ENCODE measurements around the gene ZNF84. TPM values are rescaled to one million over a fixed set of nuclear protein-coding genes. Genes with fewer than 3 reads are reported as not detected.

The ZNF84 gene
- total RNA-seq = 17.0 and 29.2 TPM in 2 replicates

GRCh38 chr12:133037207-133038005, at the start of gene ZNF84:
TSS of gene ZNF84 (plus strand) at chr12:133037509. CDS start at chr12:133041468, 3,959 bp downstream.

DNA sequence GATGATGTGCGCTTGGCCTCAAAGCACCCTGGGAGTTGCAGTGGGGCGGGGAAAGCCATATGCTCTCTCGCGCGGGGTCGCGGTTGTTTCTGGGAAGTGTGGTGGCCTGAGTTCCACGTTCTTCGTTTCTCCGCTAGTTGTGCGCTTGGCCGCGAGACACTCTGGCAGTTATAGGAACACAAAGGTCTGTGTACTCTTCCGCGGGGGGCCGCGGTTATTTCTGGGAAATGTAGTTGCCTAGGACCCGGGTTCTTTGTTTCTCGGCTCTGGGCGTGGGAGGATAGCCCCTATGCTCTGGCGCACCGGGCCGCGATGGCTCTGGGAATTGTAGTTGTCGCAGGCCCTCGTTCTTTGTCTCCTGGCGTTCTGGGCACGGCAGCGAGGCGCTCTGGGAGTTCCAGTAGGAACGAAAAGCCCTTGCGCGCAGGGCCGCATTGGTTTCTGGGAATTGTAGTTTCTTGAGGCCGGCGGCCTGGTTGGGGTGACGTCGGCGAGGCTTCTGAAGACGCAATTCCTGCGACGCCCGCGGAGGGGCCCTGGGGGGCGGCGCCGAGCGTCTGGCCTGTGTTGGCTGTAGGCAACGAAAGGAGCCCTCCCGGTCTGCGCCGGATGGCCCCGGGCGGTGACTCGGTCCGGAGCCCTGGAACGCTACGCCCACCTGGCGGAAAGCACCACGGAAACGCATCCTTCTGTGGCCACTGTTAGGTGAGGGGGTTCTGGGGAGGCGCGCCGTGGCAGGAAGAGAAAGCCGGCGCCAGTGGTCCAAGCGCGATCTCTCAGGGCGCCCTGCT, 43.3 kb downstream of the ZNF84 start, which contains the start of gene ZNF140:
Gene ZNF140, plus strand, starts transcription at position 556 of the 791 bp plus-strand sequence. CDS start 398 bp downstream, outside the sequence.

Other genes with a start within 250 kb of the ZNF84 start
- gene GOLGA3, start 208.6 kb upstream of the ZNF84 start, total RNA-seq = 57.8 and 69.5 TPM in 2 replicates
- gene CHFR, start 149.9 kb upstream of the ZNF84 start, total RNA-seq = 26.5 and 33.5 TPM in 2 replicates
- gene ZNF605, start 81.2 kb upstream of the ZNF84 start, total RNA-seq = 3.9 and 4.1 TPM in 2 replicates
- 8.9 and 12.0 TPM in 2 replicates for gene ZNF26, start 51.1 kb upstream of the ZNF84 start, total RNA-seq
- 48.8 and 53.5 TPM in 2 replicates for gene ZNF140, start 43.4 kb downstream of the ZNF84 start, total RNA-seq
- 0.54 and 0.86 TPM in 2 replicates for gene ZNF891, start 92.8 kb downstream of the ZNF84 start, total RNA-seq
- gene ZNF10, start 93.1 kb downstream of the ZNF84 start, total RNA-seq = 5.4 and 8.8 TPM in 2 replicates
- 32.3 and 40.4 TPM in 2 replicates for gene ZNF268, start 144.0 kb downstream of the ZNF84 start, total RNA-seq
- not detected in 2 replicates for gene ANHX, start 198.4 kb downstream of the ZNF84 start, total RNA-seq